Activated T-cell treated with anti-CD3 and anti-CD28 coated beads, Interleukin-2, amount 50 U/mL, for 1 hour (primary cell): ENCODE measurements around the gene SART1.
"Not testable (repeated sequence)": the region's sequence is repeated elsewhere in the genome, so short reads cannot be mapped to it uniquely, and the experiment has no call there.

Experiments used
- DNase-seq: peaks from one replicate; pipeline ENCODE4 v3.0.0-alpha.2; 2020

SART1 gene

GRCh38 chr11:66001942-66002647 is 40.6 kb downstream of the SART1 start, which contains the start of the genes BANF1 and EIF1AD:
Gene BANF1 (plus strand): TSS chr11:66002503. CDS start chr11:66003251, 748 bp downstream.
Gene EIF1AD (minus strand): TSS chr11:66002157. CDS start chr11:66000389, 1,768 bp downstream.
- DNase-seq = peak; percentile 91

- no peak for DNase-seq
These were observed 41.2 kb downstream of the SART1 start for GRCh38 chr11:66002648-66003225.

- DNase-seq = no peak
These were observed 41.8 kb downstream of the SART1 start for GRCh38 chr11:66003291-66003690.

- DNase-seq = no peak
These were observed 42.7 kb downstream of the SART1 start for GRCh38 chr11:66004186-66004585.

GRCh38 chr11:66006134-66006890 is 44.8 kb downstream of the SART1 start:
- DNase-seq = no peak

- DNase-seq = no peak
These were observed 45.3 kb downstream of the SART1 start for GRCh38 chr11:66006891-66007176.

- DNase-seq = no peak
These were observed 45.7 kb downstream of the SART1 start for GRCh38 chr11:66007201-66007634.

GRCh38 chr11:66008095-66008467 is 46.5 kb downstream of the SART1 start:
- no peak for DNase-seq

GRCh38 chr11:66008468-66009101 is 47.1 kb downstream of the SART1 start:
- DNase-seq = no peak

GRCh38 chr11:66010036-66010435 is 48.5 kb downstream of the SART1 start:
- not testable (repeated sequence) for DNase-seq

GRCh38 chr11:66011239-66011784 is 49.8 kb downstream of the SART1 start:
- no peak for DNase-seq

GRCh38 chr11:66011785-66012303 is 50.3 kb downstream of the SART1 start, which contains the start of gene CST6:
Gene CST6 (plus strand): TSS chr11:66012008. CDS start chr11:66012045, 37 bp downstream.
- DNase-seq = no peak

GRCh38 chr11:66012371-66012945 is 50.9 kb downstream of the SART1 start:
- no peak for DNase-seq

- DNase-seq = no peak
These were observed 51.6 kb downstream of the SART1 start for GRCh38 chr11:66012946-66013761.

GRCh38 chr11:66013762-66014100 is 52.2 kb downstream of the SART1 start:
- DNase-seq = no peak

- DNase-seq = no peak
These were observed 53.4 kb downstream of the SART1 start for GRCh38 chr11:66014804-66015453.

GRCh38 chr11:66015454-66015881 is 53.9 kb downstream of the SART1 start:
- DNase-seq = no peak

- DNase-seq = no peak
These were observed 54.6 kb downstream of the SART1 start for GRCh38 chr11:66015936-66016792.

- DNase-seq = no peak
These were observed 55.3 kb downstream of the SART1 start for GRCh38 chr11:66016793-66017177.

GRCh38 chr11:66017321-66017720 is 55.8 kb downstream of the SART1 start:
- no peak for DNase-seq
